ENCODE results near the gene DHRSX.
"Not testable (repeated sequence)": the region's sequence is repeated elsewhere in the genome, so short reads cannot be mapped to it uniquely, and the experiment has no call there.

Gene DHRSX

DNA sequence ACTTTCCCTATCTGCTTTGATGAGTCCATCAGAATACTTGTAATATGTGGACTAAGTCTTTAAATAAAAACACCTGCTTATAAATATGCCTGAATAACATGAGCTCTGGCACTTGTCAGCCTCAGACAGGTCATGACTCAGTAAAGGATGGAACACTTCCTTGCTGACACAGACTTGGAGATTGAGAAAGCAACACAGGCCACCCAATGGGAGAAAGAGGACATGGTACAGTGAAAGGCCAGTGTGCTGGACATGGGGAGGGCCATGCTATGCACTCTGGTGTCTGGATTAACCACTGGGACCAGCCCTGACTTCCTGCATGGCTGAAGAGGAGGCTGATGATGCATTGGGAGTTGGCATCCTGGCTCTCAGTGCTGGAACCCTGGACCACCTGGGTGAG, 149.5 kb downstream of the DHRSX start:
- no peak for DNase-seq (ENCODE audit: low read depth)

DNA sequence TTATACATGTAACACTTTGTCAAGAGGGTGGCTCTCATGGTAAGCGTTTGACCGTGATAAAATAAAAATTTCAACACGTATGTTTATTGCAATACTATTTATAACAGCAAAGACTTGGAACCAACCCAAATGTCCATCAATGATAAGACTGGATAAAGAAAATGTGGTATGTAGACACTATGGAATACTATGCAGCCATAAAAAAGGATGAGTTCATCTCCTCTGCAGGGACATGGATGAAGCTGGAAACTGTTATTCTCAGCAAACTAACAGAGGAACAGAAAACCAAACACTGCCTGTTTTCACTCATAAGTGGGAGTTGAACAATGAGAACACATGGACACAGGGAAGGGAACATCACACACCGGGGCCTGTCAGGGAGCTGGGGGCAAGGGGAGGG, 150.1 kb downstream of the DHRSX start:
- not testable (repeated sequence) for DNase-seq (ENCODE audit: low read depth)

GRCh38 chrX:2350036-2350435, 150.7 kb downstream of the DHRSX start:
- not testable (repeated sequence) for DNase-seq (ENCODE audit: low read depth)

DNA sequence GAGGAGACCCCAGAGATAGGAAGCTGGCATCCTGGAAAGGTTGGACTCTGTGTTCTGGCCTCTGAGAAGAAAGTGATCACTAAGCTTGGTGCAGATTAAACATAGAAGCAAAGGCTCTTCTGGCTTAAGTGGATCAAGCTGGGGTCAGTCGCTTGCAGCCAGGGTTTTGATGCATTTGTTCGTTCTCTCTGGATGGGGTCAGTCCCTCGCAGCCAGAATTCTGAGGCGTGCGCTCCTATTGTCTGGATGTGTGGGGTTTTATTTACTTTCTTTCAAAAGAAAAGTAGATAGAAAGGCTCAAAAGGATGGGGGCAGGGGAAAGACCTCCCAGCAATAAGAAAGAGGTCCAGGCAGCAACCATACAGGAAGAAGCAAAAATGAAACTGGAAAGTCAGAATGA, 152.6 kb downstream of the DHRSX start:
- no peak for DNase-seq (ENCODE audit: low read depth)

- DNase-seq (ENCODE audit: low read depth): no peak
Observed at GRCh38 chrX:2346158-2346557, 154.6 kb downstream of the DHRSX start.

DNA sequence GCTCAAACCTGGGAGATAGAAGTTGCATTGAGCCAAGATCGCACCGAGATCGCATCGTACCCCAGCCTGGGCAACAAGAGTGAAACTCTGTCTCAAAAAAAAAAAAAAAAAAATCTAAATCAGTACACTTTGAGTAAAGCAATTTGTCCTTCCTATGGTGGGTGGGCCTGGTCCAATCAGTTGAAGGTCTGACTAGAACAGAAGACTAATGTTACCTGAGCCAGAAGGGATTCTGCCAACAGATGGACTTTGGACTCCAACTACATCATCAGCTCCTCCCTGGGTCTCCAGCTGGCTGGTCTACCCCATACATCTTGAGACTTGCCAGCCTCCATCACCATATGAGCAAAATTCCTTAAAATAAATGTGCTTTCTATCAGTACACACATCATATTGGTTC, 155.2 kb downstream of the DHRSX start:
- DNase-seq (ENCODE audit: low read depth): no peak

GRCh38 chrX:2343413-2343812, 157.4 kb downstream of the DHRSX start:
- no peak for DNase-seq (ENCODE audit: low read depth)

GRCh38 chrX:2342874-2343273, 157.9 kb downstream of the DHRSX start:
- DNase-seq (ENCODE audit: low read depth): no peak

DNA sequence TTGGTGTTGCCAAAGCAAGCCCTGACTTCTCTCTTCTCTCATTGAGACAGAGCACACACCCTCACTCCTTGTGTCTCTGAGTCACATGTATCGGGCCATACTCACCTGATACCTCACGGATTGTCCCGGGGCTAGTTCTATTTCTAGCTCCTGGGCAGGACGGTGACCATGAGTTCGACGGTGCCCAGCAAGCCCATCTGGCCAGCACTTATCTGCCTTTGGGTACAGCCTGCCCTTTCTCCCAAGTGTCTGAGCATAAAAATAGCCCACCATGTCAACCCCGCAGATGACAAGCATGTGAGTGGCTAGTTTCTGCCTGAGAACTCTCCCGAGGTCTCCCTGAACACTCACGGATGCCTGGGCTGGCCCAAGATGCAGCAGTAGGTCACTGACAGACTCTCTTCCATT, 158.5 kb downstream of the DHRSX start:
- no peak for DNase-seq (ENCODE audit: low read depth)

DNA sequence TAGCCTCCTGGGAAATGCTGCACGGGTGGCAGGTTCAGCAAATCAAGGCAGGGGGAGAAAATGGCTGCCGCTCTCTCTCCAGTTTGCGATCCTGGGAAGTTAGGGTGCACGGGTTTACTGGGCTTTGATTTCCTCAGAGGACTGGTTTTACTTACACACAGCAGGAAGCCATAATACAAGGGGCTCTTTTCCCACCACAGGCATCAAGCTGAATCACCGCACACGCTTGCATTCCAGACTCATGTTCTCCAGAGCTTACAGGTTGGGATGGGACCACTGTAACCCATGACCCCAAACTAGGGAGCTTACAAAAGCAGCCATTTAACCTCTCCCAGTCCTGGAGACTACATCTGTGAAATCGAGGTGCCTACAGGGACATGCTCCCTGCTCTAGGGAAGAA, 159.8 kb downstream of the DHRSX start:
- no peak for DNase-seq (ENCODE audit: low read depth)

- DNase-seq (ENCODE audit: low read depth): no peak
Observed at GRCh38 chrX:2336181-2336580, 164.6 kb downstream of the DHRSX start.

- DNase-seq (ENCODE audit: low read depth): no peak
Observed at GRCh38 chrX:2334237-2334636, 166.5 kb downstream of the DHRSX start.

DNA sequence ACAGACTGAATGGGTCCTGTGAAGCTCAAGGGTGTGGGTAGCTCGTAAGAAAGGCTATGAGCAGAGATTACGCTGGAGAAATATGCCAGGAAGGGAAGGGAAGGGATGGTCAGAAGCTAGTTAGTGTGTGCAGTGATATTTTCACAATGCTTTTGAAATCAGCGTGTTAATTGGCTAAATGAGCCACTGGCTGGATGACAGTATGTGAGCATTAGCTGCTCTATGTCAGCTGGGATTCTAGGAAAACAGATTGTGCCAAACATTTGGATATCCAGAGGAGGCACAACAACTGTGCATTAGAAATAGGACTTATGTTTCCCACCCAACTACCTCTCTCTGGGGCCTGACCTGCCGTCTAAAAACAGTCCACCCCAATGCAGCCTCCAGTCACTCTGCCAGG, 168.5 kb downstream of the DHRSX start:
- DNase-seq (ENCODE audit: low read depth): no peak

DNA sequence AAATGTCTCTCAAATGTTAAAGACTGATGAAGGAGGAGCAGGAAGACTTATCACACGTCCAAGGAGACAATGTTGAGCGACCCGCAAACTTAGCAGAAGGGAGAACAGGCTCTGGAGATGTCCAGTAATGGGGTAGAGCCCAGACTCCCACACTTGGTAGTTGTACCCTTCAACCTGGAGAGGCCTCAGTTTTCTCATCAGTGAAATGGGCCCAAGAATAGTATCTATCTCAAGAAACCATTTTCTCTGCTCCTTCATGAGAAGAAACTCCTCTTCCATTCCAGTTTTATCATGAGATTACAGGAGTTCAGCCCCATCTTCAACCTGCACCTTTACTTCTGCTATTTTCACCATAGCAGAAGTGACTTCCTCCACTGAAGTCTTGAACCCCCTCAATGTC, 169.9 kb downstream of the DHRSX start:
- no peak for DNase-seq (ENCODE audit: low read depth)

DNA sequence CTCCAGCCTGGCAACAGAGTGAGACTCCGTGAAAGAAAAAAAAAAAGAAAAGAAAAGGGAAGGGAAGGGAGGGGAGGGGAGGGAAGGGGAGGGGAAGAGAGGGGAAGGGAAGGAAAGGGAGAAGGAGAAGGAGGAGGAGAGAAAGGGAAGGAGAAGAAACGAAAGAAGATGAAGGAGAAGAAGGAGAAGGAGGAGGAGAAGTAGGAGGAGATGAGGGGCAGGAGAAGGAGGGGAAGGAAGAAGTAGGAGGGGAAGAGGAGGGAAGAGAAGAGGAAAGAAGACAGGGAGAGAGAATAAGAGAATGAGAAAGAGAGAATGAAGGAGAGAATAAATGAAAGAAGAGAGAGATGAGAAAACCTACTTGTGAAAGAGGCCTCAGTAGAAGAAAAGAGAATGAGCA, 170.3 kb downstream of the DHRSX start:
- DNase-seq (ENCODE audit: low read depth): no peak

DNA sequence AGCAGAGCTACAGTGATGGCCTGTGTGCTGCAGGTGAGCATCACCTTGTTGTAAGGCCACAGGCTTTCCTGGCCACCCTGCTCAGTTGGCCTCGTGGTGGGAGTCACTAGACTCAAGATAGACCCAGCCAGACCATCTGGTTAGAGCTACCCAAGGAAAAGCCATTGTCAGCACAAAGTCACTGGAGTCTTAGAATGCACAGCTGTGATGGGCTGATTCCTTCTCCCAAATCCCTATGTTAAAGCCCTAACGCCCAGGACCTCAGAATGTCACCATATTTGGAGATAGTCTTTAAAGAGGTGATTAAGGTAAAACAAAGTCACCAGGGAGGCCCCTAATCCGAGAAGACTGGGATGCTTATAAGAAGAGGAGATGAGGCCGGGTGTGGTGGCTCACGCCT, 173.4 kb downstream of the DHRSX start:
- no peak for DNase-seq (ENCODE audit: low read depth)

GRCh38 chrX:2325076-2325784, 175.5 kb downstream of the DHRSX start:
- peak; percentile 61 for DNase-seq (ENCODE audit: low read depth)

DNA sequence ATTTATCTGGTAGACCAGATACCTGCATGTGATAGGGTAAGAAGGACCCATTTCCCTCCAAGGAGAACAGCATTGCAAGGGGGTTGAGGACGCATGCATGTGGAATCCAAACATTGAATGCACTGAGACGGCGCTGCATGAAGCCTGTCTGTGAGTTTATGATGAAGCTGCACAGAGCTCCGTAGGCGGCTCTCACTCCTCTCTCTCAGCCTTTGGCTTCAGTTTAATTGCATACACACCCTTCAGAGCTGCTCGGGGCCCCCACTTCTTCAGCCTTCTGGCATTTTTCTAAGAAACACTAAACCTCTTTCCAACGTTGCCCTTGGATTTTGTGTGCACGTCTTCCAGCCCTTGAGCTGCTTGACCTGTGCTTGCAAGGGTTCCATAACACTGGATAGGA, 176.6 kb downstream of the DHRSX start:
- no peak for DNase-seq (ENCODE audit: low read depth)

DNA sequence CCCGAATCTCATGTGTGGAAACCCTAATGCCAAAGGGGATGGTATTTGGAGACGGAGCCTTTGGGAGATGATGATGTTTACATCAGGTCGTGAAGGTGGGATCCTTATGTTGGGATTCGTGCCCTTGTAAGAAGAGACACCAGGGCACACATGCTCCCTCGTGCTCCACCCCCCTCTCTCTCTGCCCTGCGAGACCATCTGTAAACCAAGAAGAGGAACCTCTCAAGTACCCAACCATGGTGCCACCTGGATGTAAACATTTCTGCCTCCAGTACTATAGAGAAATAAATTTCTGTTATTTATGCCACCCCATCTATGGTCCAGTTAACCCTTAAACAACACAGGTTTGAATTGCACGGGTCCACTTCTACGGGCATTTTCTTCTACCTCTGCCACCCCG, 179.4 kb downstream of the DHRSX start:
- no peak for DNase-seq (ENCODE audit: low read depth)

DNA sequence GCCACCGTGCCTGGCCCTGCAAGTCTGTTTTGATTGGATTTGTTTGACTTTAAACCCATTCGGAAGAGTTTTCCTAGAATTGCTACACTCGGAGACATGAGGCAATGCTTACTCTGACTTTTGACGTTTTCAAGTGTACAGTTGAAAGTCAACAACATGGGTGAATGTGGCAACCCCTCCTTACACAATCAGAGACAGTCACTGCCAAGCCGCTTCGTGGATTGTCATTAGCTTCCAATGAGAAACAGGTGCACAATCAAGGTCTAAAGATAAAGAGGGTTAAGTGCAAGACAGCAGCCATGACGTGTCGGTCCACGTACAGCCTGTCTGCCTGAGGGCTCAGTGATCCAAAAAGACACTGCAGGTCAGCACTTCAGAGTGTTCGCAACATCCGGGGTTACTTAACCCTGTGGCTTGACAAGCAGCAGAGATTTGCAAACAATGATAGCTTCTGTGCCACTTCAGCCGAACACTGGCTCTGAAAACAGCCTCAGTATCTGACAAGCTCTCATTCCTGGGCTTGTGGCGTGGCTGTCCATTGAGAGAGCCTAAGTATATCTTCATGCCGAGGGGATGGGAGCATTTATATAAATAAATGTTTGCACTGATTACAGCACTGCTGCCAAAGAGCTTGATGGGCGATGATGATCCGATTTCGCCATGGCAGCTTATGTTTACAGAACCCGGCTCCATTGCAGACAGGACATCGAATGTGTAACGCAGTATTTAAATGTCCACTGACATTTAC, 180.0 kb downstream of the DHRSX start:
- DNase-seq (ENCODE audit: low read depth): no peak

DNA sequence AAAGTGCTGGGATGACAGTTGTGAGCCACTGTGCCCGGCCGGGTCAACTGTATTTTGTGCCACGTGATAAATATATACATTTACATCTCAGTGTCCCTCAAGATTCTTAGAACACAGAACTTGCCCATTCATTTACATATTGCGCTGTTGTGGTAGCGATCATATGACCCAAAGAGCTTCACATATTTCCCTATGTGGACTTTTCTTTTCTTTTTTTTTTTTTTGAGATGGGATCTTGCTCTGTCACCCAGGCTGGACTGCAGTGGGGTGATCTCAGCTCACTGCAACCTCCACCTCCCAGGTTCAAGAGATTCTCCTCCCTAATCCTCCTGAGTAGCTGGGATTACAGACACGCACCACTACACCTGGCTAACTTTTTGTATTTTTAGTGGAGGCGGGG, 180.7 kb downstream of the DHRSX start:
- DNase-seq (ENCODE audit: low read depth): no peak

DNA sequence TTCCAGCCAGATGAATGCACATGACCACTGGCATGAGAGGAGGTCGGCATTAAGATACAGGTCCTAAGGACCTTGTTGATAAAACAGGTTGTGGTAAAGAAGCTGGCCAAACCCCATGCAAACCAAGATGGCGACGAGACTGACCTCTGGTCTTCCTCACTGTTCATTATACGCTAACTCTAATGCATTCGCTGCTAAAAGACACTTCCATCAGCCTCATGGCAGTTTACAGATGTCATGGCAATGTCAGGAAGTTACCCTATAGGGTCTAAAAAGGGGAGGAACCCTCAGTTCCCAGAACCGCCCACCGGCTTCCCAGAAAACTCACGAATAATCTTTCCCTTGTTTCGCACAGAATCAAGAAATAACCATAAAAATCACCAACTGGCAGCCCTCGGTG, 182.4 kb downstream of the DHRSX start:
- no peak for DNase-seq (ENCODE audit: low read depth)

DNA sequence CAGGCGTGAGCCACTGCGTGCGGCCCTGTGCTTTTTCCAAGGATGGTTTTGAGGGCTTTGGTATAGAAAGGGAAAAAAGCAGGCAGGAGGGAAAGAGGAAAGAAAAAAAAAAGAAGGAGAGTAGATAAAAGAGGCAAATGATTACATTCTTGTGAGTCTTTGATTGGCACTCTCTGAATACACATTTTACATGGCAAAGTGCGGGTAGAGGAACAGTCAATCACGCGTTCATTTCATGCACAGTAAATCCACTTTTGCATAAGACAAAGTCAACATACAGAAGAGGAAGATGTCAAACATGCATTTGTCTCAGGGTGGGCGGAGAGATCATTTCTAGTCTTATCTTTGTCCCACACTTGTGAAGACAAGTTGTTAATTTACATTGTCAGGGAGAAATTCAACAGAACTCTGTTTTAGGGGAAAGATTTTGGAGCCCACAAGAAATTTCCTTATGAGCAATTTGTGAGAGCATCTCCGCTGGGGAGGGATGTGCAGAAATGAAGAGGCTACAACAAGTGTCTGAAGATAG, 183.2 kb downstream of the DHRSX start:
- DNase-seq (ENCODE audit: low read depth): no peak

DNA sequence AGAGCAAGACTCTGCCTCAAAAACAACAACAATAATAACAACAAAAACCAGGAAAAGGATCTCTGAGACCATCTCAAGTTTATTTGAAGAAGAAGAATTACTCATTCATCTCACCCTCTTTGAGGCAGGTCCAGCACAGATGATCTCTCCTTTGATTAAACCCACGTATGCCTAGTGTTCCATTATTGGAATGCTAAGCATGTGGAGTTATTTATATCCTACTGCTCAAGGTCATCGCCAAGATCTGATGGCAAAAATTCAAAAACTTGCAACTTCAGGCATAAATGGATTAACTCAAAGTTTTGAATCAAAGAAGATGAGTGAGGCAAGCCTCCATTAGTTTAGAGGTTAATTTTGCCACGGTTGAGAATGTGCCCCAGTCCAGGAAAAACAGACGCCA, 184.2 kb downstream of the DHRSX start:
- DNase-seq (ENCODE audit: low read depth): no peak
